Measurements from ENCODE around the gene TBC1D10B. TPM values are rescaled to one million over a fixed set of nuclear protein-coding genes. Genes with fewer than 3 reads are reported as not detected.
"Not testable (repeated sequence)": the region's sequence is repeated elsewhere in the genome, so short reads cannot be mapped to it uniquely, and the experiment has no call there.

Gene TBC1D10B
- total RNA-seq, 1 experiment from 2014 or later: 36.0 TPM

DNA sequence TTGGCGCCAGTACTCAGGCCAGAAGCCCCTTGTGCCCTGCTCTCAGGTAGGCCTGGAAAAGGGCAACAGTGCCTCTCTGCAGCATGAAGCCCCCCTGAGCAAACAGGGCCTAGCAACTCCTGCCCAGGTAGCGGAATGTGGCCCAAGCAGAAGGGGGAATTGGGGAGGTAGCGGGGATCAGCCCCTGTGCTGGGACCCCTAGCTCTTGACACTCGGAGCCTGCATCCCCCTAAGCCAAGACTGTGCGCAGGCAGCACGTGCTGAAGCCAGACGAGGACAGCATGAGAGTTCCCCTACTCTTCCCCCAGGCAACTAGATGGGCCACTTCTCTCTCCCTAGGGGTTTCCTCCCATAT is 14.4 kb downstream of the TBC1D10B start:
- peak overlapping the region; percentile 88 for H3K4me3 ChIP-seq
- no peak for DNase-seq
- no peaks in the 10 kb centered on the region for H3K9me3 ChIP-seq (replicated peaks)
- H3K27me3 ChIP-seq: no peaks in the 10 kb centered on the region
- H3K36me3 ChIP-seq: peaks cover 33% of the 10 kb centered on the region
- peak overlapping the region; percentile 93 for H3K27ac ChIP-seq
- H3K4me1 ChIP-seq: peaks cover 3% of the 10 kb centered on the region; the same call in 1 of the 2 replicates

DNA sequence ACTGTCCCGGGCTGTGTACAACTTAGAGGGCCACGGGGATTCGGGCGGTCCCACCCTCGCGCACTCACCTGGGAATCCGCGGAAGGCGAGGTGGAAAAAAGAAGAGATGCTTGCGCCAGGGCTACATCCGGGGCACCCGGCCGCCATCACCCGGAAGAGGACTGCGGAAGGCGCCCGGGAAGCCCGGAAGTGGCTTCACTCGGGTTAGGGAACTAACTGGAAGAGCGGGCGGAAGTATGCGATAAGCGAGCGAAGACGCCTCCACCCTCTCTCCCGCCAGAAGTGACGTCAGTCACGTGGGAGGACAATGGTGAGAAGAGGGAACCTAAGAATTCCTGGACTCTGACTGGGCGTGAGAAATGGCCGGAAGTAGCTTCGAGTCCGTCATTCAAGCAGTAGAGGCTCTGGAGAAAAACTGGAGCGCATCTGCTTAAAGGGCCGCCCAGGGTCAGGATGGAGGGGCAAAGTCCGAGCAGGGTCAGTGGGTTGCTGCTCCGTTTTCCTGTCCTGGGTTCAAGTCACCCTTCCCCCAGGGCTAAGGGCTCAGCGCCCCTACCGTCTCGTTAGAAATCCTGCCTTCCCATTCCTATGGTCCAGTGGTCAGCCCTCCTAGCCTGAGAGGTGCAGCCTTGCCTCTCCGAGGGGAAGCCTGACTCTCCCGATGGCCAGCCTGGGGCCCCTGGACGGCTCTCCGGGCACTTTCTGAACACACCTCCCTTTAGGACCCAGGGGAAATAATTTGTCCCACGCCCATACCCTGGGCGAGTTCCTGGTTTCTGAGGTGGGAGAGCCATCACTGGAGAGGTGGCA is 14.9 kb downstream of the TBC1D10B start, which contains the start of gene CD2BP2:
Gene CD2BP2, minus strand, starts transcription at position 165 of the 810 bp plus-strand sequence. CDS start 627 bp downstream, outside the sequence.
- H3K4me1 ChIP-seq: peaks cover 3% of the 10 kb centered on the region; the same call in 1 of the 2 replicates
- peak within 1 kb of the TSS; percentile 88 for H3K4me3 ChIP-seq
- H3K27ac ChIP-seq: peak within 1 kb of the TSS; percentile 93
- peak; percentile 99 for DNase-seq
- peaks cover 39% of the 10 kb centered on the region for H3K36me3 ChIP-seq
- H3K27me3 ChIP-seq: no peaks in the 10 kb centered on the region
- no peaks in the 10 kb centered on the region for H3K9me3 ChIP-seq (replicated peaks)

DNA sequence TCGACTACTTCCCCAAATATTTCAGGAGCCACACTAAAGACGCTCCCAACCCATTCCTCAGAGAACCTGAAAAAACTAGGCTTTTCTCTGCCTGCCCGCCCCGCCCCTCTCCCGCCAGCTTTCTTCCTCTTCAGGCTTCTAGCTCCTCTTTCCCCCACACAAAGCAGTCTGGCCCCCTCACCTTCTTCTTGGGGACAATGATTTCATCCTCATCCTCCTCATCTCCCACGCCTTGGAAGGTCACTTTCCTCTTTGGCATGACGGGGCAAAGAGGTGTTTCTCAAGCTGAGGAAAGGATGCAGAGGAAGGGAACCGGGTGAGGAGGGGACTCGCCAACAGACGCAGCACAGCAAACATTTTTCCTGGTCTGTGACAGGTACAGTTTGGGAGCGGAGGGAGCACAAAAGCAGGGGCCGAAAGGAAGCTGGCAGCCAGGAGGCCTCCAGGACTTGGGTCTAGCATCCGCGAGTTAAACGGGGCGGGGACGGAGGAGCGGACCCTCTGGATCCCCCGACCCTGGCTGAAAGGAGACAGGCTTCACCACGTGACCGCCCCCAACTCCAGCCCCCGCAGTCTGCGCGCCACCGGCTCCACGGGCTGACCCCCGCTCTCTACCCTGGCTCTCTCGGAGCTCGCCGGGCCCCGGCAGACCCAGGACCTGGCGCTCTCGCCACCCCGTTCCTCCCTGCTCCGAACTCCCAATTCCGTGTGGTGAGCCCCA is 15.7 kb downstream of the TBC1D10B start:
- DNase-seq: peak in 1 of 2 experiments; percentile 39
- peak overlapping the region; percentile 88 for H3K4me3 ChIP-seq
- H3K4me1 ChIP-seq: peaks cover 3% of the 10 kb centered on the region; the same call in 1 of the 2 replicates
- H3K36me3 ChIP-seq: peaks cover 42% of the 10 kb centered on the region
- no peaks in the 10 kb centered on the region for H3K9me3 ChIP-seq (replicated peaks)
- no peaks in the 10 kb centered on the region for H3K27me3 ChIP-seq
- peak overlapping the region; percentile 93 for H3K27ac ChIP-seq

DNA sequence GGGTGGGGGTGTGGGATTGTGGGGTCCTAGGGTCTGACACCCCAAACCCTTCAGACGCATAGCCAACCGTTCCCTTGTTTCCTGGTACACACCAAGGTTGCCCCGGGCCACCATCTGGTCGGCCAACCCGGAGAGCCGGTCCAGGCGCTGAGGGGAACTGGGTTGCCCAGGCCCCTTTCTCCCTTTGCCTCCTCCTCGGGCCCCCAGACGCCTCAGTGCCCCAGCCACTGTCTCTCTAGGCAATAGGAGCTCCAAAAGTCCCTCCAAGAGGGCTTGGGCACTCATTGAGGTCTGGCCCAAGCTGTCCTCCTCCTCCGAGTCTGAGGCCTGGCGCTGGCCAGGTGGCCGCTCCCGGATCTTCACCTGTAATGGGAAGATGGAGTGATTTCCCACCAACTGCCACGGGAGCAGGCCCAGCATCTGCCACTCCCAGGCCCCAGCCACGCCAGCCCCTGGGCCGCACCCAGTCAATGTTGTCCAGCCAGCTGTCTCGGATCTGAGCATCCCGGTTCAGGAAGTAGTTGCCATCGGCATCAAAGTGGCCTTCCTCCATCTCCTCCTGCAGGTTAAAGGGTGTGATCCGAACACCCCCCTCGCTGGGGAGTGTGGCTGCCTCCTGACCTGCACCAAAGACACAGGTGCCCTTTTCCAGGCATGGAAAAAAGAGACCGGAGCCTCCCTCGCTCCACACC is 16.7 kb downstream of the TBC1D10B start:
- no peak overlapping the region for H3K27ac ChIP-seq
- peaks cover 3% of the 10 kb centered on the region; the same call in 1 of the 2 replicates for H3K4me1 ChIP-seq
- H3K27me3 ChIP-seq: no peaks in the 10 kb centered on the region
- no peak for DNase-seq
- H3K36me3 ChIP-seq: peaks cover 36% of the 10 kb centered on the region
- H3K4me3 ChIP-seq: no peak overlapping the region; the same call in 1 of the 2 replicates
- no peaks in the 10 kb centered on the region for H3K9me3 ChIP-seq (replicated peaks)

DNA sequence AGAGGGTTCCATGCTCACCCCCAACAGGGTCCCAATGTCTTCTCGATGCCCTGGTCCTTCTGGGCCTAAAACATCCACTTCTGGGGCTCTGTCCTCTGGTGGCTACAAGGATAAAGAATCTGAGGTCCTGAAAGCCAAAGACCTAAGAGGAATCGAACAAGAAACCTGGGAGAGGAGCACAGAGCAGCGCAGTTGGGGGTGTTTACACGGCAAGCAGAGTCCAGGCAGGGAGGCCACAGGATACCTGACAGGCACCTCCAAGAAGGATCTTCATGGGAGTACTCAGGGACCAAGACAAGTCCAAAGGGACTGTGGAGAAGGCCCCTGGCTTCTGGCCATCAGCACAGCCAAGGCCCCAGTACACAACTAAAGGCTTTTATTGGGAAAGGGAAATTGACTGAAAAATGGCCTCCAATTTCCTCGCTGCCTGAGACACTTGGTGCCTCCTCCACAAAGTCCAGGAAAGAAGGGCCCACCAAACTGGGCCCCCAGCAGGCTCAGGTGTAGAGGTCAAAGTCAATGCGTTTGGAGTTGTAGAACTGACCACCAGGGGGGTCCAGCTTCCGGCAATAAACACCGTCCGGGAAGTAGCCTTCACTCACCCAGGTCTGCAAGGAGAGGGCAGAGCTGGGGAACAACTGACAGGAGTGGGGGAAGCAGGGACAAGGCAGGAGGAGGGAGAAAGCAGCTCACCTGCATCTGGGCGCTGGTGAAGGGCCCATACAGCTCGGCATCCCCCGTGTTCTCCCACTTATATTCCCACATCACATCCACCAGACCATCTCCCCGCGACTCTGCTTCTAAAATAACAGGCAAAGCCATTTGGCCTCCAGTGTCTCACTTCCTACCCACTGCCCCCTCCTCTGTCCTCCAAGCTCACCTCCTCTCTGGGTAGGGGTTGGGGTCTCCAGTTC is 17.5 kb downstream of the TBC1D10B start:
- Histone ChIP-seq H3K27me3 (no peaks in the 10 kb centered on the region), H3K4me1 (peaks cover 3% of the 10 kb centered on the region; the same call in 1 of the 2 replicates), H3K36me3 (peaks cover 33% of the 10 kb centered on the region), H3K27ac (no peak overlapping the region), H3K4me3 (no peak overlapping the region), H3K9me3 (replicated peaks) (no peaks in the 10 kb centered on the region)
- no peak for DNase-seq

DNA sequence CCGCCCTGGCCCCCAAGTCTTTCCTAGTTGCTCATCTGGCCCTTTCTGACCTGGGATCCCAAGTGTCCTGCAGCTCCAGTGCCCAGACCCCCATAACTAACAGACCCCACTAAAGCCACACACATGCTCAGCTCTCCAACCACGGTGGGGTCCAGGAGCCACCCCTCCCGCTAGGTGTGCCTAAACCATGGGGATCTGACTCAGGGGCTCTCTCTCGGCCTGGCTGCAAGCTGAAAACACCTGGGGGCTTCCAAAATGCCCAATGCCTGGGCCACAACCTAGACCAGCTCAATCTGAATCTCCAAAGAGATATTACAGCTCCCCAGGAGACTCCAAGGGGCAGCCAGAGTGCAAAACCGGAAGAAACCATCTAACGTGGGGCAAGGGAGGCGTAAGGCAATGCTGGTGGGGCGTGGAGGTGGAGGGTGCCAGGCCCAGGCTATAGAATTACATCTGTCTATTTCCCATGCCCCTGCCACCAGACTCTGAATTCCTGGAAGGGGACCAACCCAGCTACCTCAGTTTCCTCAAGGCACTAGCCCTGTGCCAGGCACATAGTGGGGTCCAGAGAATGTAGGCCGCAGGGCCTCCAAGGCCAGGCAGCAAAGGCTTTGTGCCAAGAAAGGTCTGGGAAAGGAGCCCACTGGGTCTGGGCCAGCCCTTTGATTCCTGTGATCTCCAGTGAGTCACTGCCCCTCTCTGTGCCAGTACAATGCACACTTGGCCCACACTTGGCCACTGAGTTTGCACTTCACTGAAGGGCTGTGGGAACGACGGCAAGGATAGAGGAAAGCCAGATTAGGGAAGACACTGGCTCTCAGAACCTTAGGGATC is 18.5 kb downstream of the TBC1D10B start:
- Histone ChIP-seq H3K9me3 (replicated peaks) (no peaks in the 10 kb centered on the region), H3K27me3 (no peaks in the 10 kb centered on the region), H3K4me1 (peaks cover 3% of the 10 kb centered on the region; the same call in 1 of the 2 replicates), H3K36me3 (peaks cover 28% of the 10 kb centered on the region), H3K27ac (no peak overlapping the region), H3K4me3 (no peak overlapping the region)
- no peak for DNase-seq

DNA sequence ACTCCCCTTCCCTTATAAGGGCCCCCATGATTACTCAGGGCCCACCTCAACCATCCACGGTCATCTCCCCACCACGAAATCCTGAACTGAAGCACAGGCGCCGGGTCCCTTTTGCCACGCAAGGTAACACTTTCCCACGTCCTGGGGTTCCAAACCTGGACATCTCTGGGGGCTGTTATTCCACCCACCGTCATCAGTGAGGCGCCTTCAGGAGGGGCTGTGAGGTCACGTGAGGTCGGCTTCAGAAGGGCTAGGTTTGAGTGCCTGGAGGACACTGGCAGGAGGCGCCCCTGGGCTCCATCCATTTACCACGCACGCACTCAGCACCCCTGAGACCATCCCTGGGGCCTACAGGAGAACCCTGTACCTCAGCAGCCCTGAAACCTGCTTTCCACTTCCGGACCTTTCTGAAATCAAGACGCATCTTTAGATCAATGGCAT is 19.3 kb downstream of the TBC1D10B start:
- H3K4me1 ChIP-seq: peaks cover 3% of the 10 kb centered on the region; the same call in 1 of the 2 replicates
- no peaks in the 10 kb centered on the region for H3K9me3 ChIP-seq (replicated peaks)
- no peak overlapping the region for H3K4me3 ChIP-seq
- no peak for DNase-seq
- H3K27me3 ChIP-seq: no peaks in the 10 kb centered on the region
- peaks cover 28% of the 10 kb centered on the region for H3K36me3 ChIP-seq
- no peak overlapping the region for H3K27ac ChIP-seq

DNA sequence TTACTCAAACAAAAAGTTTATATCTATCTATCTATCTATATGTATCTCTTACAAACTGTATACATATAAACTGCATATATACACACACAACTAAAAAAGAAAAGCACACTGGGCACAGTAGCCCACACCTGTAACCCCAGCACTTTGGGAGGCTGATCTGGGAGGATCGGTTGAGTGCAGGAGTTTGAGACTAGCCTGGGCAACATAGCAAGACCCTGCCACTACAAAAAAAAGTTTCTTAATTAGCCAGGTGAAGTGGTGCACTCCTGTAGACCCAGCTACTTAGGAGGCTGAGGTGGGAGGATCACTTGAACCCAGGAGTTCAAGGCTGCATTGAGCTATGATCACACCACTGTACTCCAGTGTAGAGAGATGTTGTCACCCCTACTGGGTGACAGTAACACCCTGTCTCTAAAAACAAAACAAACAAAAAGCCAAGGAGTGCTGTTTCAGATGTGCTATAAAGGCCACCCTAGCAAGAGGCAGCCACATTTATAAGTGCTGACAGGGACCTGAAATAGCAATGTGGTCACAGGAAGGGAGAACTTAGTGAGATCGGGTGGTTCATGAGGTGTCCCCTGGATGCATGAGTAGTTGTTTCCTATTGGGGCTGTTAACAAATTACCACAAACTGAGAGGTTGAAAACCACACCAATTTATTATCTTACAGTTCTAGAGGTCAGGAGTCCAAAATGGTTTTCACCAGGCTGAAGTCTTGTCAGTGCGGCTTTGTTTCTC is 20.0 kb downstream of the TBC1D10B start:
- Histone ChIP-seq H3K27ac (no peak overlapping the region), H3K27me3 (no peaks in the 10 kb centered on the region), H3K9me3 (replicated peaks) (no peaks in the 10 kb centered on the region), H3K36me3 (peaks cover 28% of the 10 kb centered on the region), H3K4me3 (no peak overlapping the region), H3K4me1 (peaks cover 3% of the 10 kb centered on the region; the same call in 1 of the 2 replicates)
- DNase-seq: no peak

DNA sequence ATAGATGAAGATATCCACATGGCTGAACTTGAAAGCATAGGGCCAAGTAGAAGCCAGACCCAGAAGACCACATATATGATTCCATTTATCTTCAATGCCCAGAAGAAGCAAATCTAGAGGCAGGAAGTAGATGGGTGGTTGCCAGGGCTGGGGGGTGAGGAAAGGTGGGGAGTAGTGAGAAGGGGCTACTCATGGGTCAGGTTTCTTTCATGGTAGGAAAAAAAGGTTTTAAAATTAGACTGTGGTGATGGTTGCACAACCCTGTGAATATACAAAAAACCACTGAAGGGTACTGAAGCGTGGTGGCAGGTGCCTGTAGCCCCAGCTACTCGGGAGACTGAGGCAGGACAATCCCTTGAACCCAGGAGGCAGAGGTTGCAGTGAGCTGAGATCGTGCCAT is 20.6 kb downstream of the TBC1D10B start:
- no peak for DNase-seq
- no peak overlapping the region for H3K27ac ChIP-seq
- H3K27me3 ChIP-seq: no peaks in the 10 kb centered on the region
- H3K9me3 ChIP-seq (replicated peaks): no peaks in the 10 kb centered on the region
- H3K4me3 ChIP-seq: no peak overlapping the region
- peaks cover 28% of the 10 kb centered on the region for H3K36me3 ChIP-seq
- H3K4me1 ChIP-seq: peaks cover 3% of the 10 kb centered on the region; the same call in 1 of the 2 replicates

DNA sequence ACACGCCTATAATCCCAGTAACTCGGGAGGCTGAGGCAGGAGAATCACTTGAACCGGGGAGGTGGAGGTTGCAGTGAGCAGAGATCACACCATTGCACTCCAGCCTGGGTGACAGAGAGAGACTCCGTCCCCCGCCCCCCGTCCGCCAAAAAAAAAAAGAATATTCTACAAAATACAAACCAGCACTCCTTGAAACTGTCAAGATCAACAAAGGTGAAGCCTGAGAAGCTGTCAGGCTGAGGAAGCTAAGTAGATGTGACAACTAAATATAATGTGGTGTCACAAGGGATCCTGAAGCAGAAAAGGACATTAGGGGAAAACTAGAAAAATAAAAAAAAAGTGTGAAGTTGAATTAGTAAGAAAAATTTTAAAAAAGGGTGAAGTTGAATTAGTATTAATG is 21.4 kb downstream of the TBC1D10B start:
- no peak for DNase-seq
- Histone ChIP-seq H3K27ac (no peak overlapping the region), H3K4me1 (peaks cover under 1% of the 10 kb centered on the region; the same call in 1 of the 2 replicates), H3K36me3 (peaks cover 27% of the 10 kb centered on the region), H3K4me3 (no peak overlapping the region), H3K9me3 (replicated peaks) (no peaks in the 10 kb centered on the region), H3K27me3 (no peaks in the 10 kb centered on the region)

DNA sequence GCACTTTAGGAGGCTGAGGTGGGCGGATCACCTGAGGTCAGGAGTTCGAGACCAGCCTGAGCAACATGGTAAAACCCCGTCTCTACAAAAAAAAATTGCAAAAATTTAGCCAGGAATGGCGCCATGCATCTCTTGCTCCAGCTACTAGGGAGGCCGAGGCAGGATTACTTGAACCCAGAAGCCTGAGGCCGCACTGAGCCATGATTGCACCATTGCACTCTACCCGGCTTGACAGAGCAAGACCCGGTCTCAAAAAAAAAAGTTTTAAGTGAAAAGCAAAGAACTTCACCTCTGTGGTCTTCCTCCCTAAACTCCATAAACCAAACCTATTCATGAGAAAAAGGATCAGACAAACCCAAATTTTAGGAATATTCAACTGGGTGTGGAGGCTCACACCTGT is 22.2 kb downstream of the TBC1D10B start:
- H3K9me3 ChIP-seq (replicated peaks): no peaks in the 10 kb centered on the region
- no peak overlapping the region for H3K27ac ChIP-seq
- H3K4me3 ChIP-seq: no peak overlapping the region
- DNase-seq: peak in 1 of 2 experiments; percentile 0
- peaks cover 23% of the 10 kb centered on the region for H3K36me3 ChIP-seq
- H3K4me1 ChIP-seq: no peaks in the 10 kb centered on the region
- H3K27me3 ChIP-seq: no peaks in the 10 kb centered on the region

DNA sequence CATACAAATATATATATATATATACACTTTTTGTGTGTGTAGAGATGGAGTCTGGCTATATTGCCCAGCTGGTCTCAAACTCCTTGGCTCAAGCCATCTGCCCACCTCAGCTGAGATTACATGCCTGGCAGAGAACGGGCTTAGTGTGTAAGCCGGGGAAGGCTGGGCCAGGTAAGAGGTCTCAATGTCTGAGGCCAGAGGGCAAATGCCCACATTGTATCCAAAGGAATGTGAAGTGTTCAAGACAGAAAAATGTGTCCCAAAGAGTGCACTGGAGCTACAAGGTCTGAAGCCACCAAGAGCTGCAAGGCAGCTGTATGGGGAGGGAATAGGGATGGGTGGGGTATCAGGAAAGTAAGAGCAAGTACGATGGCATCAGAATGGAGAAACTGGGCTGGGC is 24.0 kb downstream of the TBC1D10B start:
- H3K36me3 ChIP-seq: peaks cover 12% of the 10 kb centered on the region
- peak in 1 of 2 experiments; percentile 0 for DNase-seq
- no peak overlapping the region for H3K27ac ChIP-seq
- H3K9me3 ChIP-seq (replicated peaks): no peaks in the 10 kb centered on the region
- no peaks in the 10 kb centered on the region for H3K27me3 ChIP-seq
- no peak overlapping the region for H3K4me3 ChIP-seq
- no peaks in the 10 kb centered on the region; the same call in 1 of the 2 replicates for H3K4me1 ChIP-seq

DNA sequence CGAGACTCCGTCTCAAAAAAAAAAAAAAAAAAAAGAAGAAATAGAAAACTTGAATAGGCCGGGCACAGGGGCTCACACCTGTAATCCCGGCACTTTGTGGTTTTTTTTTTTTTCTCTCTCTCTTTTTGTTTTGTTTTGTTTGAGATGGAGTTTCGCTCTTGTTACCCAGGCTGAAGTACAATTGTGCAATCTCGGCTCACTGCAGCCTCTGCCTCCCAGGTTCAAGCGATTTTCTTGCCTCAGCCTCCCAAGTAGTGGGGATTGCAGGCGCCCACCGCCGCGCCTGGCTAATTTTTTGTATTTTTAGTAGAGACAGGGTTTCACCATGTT is 26.8 kb downstream of the TBC1D10B start:
- H3K4me3 ChIP-seq; H3K27me3 ChIP-seq; H3K4me1 ChIP-seq; H3K9me3 ChIP-seq (replicated peaks); H3K27ac ChIP-seq; H3K36me3 ChIP-seq; DNase-seq: not testable (repeated sequence)
